HepG2 (cell line): ENCODE measurements around the gene TRAPPC12. TPM values are rescaled to one million over a fixed set of nuclear protein-coding genes. Genes with fewer than 3 reads are reported as not detected.

ENCODE experiments used
- ATAC-seq: fragments of 200-7000 bp; cut with Tn5 transposase; 3 replicates; pipeline ENCODE4 v1.9.1; 2020; ENCODE audit warnings: mild to moderate bottlenecking, moderate library complexity
- BruUV-seq: library from RNA; stranded (reverse); fragments of 400-500 nt; replicated peaks from 2 replicates; lab custom pipeline; 2021; lab: Mats Ljungman, UMichigan
- CTCF ChIA-PET: fragments of 300-600 bp; formaldehyde crosslinking; extraction: SDS; loops from one replicate; lab custom pipeline; 2021; ENCODE audit warnings: low total read pairs, inconsistent platforms, low intra/inter-chr PET ratio; lab: Yijun Ruan, JAX
- POLR2A ChIA-PET: fragments of 350-600 bp; sonication (Branson Sonifier 250); formaldehyde crosslinking; loops from one replicate; lab custom pipeline; 2020; ENCODE audit warnings: antibody characterized with exemption, inconsistent platforms; lab: Yijun Ruan, JAX
- DNase-seq: peaks from one replicate; pipeline ENCODE4 v3.0.0-alpha.2; 2015; ENCODE audit warnings: low spot score
- FAIRE-seq: peaks from 3 replicates; lab custom pipeline; 2011; peaks lifted over from hg19 to GRCh38; lab: Jason Lieb, UNC
- H2AFZ ChIP-seq: one replicate; pipeline ENCODE4 v1.6.1; 2011; ENCODE audit warnings: low read length, inconsistent platforms
- H3K27ac ChIP-seq: fragments of 300-600 bp; 3 replicates; pipeline ENCODE4 v1.8.0; 2011; ENCODE audit warnings: mixed run types, mild to moderate bottlenecking, mixed read lengths, low read length, inconsistent platforms; ENCODE audit not compliant: insufficient read depth; ENCODE audit errors: extremely low read length
- H3K27me3 ChIP-seq, 2 experiments: fragments of 200-600 bp in 1 of 2; 2 replicates in 1 of 2; 3 replicates in 1 of 2; pipeline versions ENCODE4 v1.6.0 to v1.8.0; 2011; ENCODE audit warnings: low read length in 2 of 2, mild to moderate bottlenecking in 2 of 2, moderate library complexity in 2 of 2, inconsistent platforms in 1 of 2; ENCODE audit not compliant: insufficient read depth in 2 of 2, control insufficient read depth in 1 of 2
- H3K36me3 ChIP-seq, 2 experiments: fragments of 200-600 bp in 1 of 2; replicated peaks in 1 of 2; 2 replicates in 1 of 2; 3 replicates in 1 of 2; pipeline versions ENCODE4 v1.5.1 to v1.8.0; 2011; ENCODE audit warnings: low read length in 2 of 2, inconsistent platforms in 1 of 2; ENCODE audit not compliant: insufficient read depth in 2 of 2, control insufficient read depth in 1 of 2
- H3K4me1 ChIP-seq: 2 replicates; pipeline ENCODE4 v1.5.1; 2012; ENCODE audit warnings: low read length, inconsistent platforms; ENCODE audit not compliant: insufficient read depth
- H3K4me2 ChIP-seq: 2 replicates; pipeline ENCODE4 v1.6.0; 2011; ENCODE audit warnings: low read depth, low read length, inconsistent platforms
- H3K4me3 ChIP-seq, 3 experiments: fragments of 200-600 bp in 1 of 3; sonication (generic), shearing (Covaris generic) in 1 of 3; replicated peaks in 1 of 3; 2 replicates each; pipeline ENCODE4 v1.5.1; 2011 to 2016; ENCODE audit warnings: low read length in 3 of 3, inconsistent platforms in 2 of 3, low read depth in 2 of 3, mild to moderate bottlenecking in 2 of 3, control low read depth in 1 of 3, mixed read lengths in 1 of 3; ENCODE audit not compliant: insufficient read depth in 1 of 3
- H3K79me2 ChIP-seq: one replicate; pipeline ENCODE4 v1.6.1; 2011; ENCODE audit warnings: low read length, inconsistent platforms; ENCODE audit not compliant: insufficient read depth
- H3K9ac ChIP-seq: 2 replicates; pipeline ENCODE4 v1.6.0; 2011; ENCODE audit warnings: mild to moderate bottlenecking, low read depth, low read length, inconsistent platforms; ENCODE audit not compliant: insufficient read depth
- H3K9me3 ChIP-seq: 2 replicates; pipeline ENCODE4 v1.5.1; 2012; ENCODE audit warnings: mild to moderate bottlenecking, low read length
- H4K20me1 ChIP-seq: 2 replicates; pipeline ENCODE4 v1.6.0; 2011; ENCODE audit warnings: inconsistent platforms, mild to moderate bottlenecking, low read length, moderate library complexity; ENCODE audit not compliant: insufficient read depth
- BRCA1 ChIP-seq: sonication (generic); formaldehyde crosslinking; IDR thresholded peaks from 2 replicates; pipeline ENCODE4 v1.4.0; 2020; ENCODE audit warnings: missing genetic modification reagents
- ESRRA ChIP-seq: sonication (generic); formaldehyde crosslinking; IDR thresholded peaks from 2 replicates; pipeline ENCODE4 v1.5.1; 2020; ENCODE audit warnings: mild to moderate bottlenecking, low read depth, missing genetic modification reagents
- HOXA5 ChIP-seq: sonication (generic); formaldehyde crosslinking; IDR thresholded peaks from 2 replicates; pipeline ENCODE4 v1.4.0; 2020; ENCODE audit warnings: missing genetic modification reagents
- IKZF4 ChIP-seq: sonication (generic); formaldehyde crosslinking; IDR thresholded peaks from 2 replicates; pipeline ENCODE4 v1.5.1; 2020; ENCODE audit warnings: borderline replicate concordance, mild to moderate bottlenecking, low read depth, missing genetic modification reagents; ENCODE audit errors: not compliant biosample characterization
- NFYB ChIP-seq: sonication (generic); formaldehyde crosslinking; IDR thresholded peaks from 2 replicates; pipeline ENCODE4 v1.4.0; 2020; ENCODE audit warnings: missing genetic modification reagents
- SNAPC2 ChIP-seq: sonication (generic); formaldehyde crosslinking; IDR thresholded peaks from 2 replicates; pipeline ENCODE4 v1.8.1; 2022; ENCODE audit warnings: mild to moderate bottlenecking, missing genetic modification reagents
- TOE1 ChIP-seq: sonication (generic); formaldehyde crosslinking; IDR thresholded peaks from 2 replicates; pipeline ENCODE4 v1.4.0; 2020; ENCODE audit warnings: mild to moderate bottlenecking, missing genetic modification reagents
- ZKSCAN8 ChIP-seq: IDR thresholded peaks from 2 replicates; pipeline ENCODE4 v1.6.1; 2016; ENCODE audit warnings: borderline replicate concordance, missing genetic modification reagents, missing compliant biosample characterization
- ZMYM2 ChIP-seq: sonication (generic); formaldehyde crosslinking; IDR thresholded peaks from 2 replicates; pipeline ENCODE4 v1.8.0; 2022; ENCODE audit warnings: mild to moderate bottlenecking, missing genetic modification reagents
- ZNF781 ChIP-seq: sonication (generic); formaldehyde crosslinking; IDR thresholded peaks from 2 replicates; pipeline ENCODE4 v1.5.1; 2020; ENCODE audit warnings: borderline replicate concordance, mild to moderate bottlenecking, missing genetic modification reagents; ENCODE audit errors: not compliant biosample characterization
- ZSCAN9 ChIP-seq: IDR thresholded peaks from 2 replicates; pipeline ENCODE4 v1.6.1; 2016; ENCODE audit warnings: borderline replicate concordance
- WGBS: methylation state at CpG from one replicate; pipeline ENCODE4 v1.1.6; 2017; ENCODE audit warnings: low lambda C conversion rate; 5-methylcytosine and 5-hydroxymethylcytosine counted together
- in situ Hi-C: cut with HindIII; loops from 2 replicates; pipeline ENCODE4 v1.10.0; 2017; ENCODE audit warnings: low pct_unique_long_range_greater_than_20kb; ENCODE audit not compliant: extremely low pct_ligation_motif_present
- intact Hi-C: fragments of 100-400 bp; cut with micrococcal nuclease; formaldehyde crosslinking; loops from one replicate; pipeline ENCODE4 v1.10.0; 2022; ENCODE audit not compliant: unreplicated experiment
- polyA plus RNA-seq, 8 experiments: library from polyadenylated mRNA; depleted of rRNA in 3 of 8; stranded (reverse) in 7 of 8; unstranded in 1 of 8; fragments of >200 nt; fragmentation: Illumina TruSeq in 4 of 8; extraction: Trizol in 4 of 8; gene quantifications; 2 replicates each; pipeline versions ENCODE4 v1.2.1 to v1.2.3, GENCODE V29; 2011 to 2016; ENCODE audit warnings: low read depth in 4 of 8, missing spikeins in 1 of 8, mixed read lengths in 1 of 8; ENCODE audit not compliant: insufficient read depth in 1 of 8
- total RNA-seq, 5 experiments: library from RNA; depleted of rRNA; stranded (reverse); fragments of >200 nt; fragmentation: Illumina TruSeq; extraction: Trizol; gene quantifications; 2 replicates each; pipeline ENCODE4 v1.2.3, GENCODE V29; 2016; ENCODE audit warnings: low read depth in 1 of 5
- TF ChIP-seq, protein P1 (sequence below): sonication (generic); formaldehyde crosslinking; IDR thresholded peaks from 2 replicates; pipeline ENCODE4 v1.4.0; 2020; ENCODE audit warnings: missing genetic modification reagents, borderline replicate concordance
- TF ChIP-seq, protein P2 (sequence below): sonication (generic); formaldehyde crosslinking; IDR thresholded peaks from 2 replicates; pipeline ENCODE4 v1.4.0; 2020; ENCODE audit warnings: missing genetic modification reagents

Gene TRAPPC12
- total and polyA plus RNA-seq, 2 of the 13 experiments (the other 11 are each of a cell fraction or from before 2014, with no cell fraction given): 46.4 to 97.7 TPM

DNA sequence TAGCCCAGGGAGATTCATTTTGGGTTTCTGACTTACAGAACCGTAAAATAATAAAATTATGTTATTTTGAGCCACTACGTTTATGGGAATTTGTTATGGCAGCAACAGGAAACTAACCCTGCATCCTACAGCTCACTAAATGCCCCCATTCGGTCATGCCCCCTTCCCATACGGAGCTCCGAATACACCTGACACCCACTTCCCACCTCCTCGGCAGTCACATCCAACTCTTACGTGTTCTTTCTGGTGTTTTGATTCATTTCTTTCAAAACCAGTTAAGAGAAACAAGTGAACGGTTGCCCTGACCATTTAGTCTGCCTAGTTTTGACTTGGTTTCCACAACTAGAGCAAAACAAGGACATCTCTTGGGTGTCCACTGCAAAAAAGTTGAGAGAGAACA lies 21.6 kb upstream of the TRAPPC12 start:
- intact Hi-C loops: no loop called here
- WGBS: 97% methylated on average over 8 of the region's 8 CpGs
- in situ Hi-C loops: no loop called here

More for the DNA sequence above, 21.6 kb upstream of the TRAPPC12 start:
- no peak overlapping the region for H3K4me3 ChIP-seq
- 0 out of 2 replicates have a peak, but pooled peaks cover 5% of the 10 kb centered on the region for H3K4me1 ChIP-seq
- ATAC-seq: no peak
- TF ChIP-seq ESRRA (CRISPR knock-in tag) (no peak), IKZF4 (no peak), TOE1 (CRISPR knock-in tag) (no peak), ZMYM2 (CRISPR knock-in tag) (no peak), HOXA5 (CRISPR knock-in tag) (no peak), ZSCAN9 (CRISPR knock-in tag) (no peak), ZKSCAN8 (no peak), NFYB (CRISPR knock-in tag) (no peak), ZNF781 (CRISPR knock-in tag) (no peak), SNAPC2 (CRISPR knock-in tag) (no peak), BRCA1 (CRISPR knock-in tag) (no peak)
- TF ChIP-seq, protein P1, sequence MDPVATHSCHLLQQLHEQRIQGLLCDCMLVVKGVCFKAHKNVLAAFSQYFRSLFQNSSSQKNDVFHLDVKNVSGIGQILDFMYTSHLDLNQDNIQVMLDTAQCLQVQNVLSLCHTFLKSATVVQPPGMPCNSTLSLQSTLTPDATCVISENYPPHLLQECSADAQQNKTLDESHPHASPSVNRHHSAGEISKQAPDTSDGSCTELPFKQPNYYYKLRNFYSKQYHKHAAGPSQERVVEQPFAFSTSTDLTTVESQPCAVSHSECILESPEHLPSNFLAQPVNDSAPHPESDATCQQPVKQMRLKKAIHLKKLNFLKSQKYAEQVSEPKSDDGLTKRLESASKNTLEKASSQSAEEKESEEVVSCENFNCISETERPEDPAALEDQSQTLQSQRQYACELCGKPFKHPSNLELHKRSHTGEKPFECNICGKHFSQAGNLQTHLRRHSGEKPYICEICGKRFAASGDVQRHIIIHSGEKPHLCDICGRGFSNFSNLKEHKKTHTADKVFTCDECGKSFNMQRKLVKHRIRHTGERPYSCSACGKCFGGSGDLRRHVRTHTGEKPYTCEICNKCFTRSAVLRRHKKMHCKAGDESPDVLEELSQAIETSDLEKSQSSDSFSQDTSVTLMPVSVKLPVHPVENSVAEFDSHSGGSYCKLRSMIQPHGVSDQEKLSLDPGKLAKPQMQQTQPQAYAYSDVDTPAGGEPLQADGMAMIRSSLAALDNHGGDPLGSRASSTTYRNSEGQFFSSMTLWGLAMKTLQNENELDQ: no peak
- TF ChIP-seq, protein P2, sequence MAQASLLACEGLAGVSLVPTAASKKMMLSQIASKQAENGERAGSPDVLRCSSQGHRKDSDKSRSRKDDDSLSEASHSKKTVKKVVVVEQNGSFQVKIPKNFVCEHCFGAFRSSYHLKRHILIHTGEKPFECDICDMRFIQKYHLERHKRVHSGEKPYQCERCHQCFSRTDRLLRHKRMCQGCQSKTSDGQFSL (CRISPR knock-in tag): no peak
- TF ChIP-seq, all 625 proteins: peak for 0
- DNase-seq (no peak), FAIRE-seq (no peak)
- Histone ChIP-seq H3K36me3 (peaks cover 5 to 17% of the 10 kb centered on the region in 2 experiments), H4K20me1 (0 out of 2 replicates have a peak, but pooled peaks cover 2% of the 10 kb centered on the region), H3K27ac (no peak overlapping the region), H3K9me3 (no peaks in the 10 kb centered on the region), H3K27me3 (no peaks in the 10 kb centered on the region), H2AFZ (no peak overlapping the region), H3K79me2 (peaks cover 57% of the 10 kb centered on the region), H3K4me2 (no peak overlapping the region), H3K9ac (no peak overlapping the region)
- ChIA-PET CTCF (no interaction called here), POLR2A (no interaction called here)
- BruUV-seq: no TSS peak
